Mucosa of descending colon (tissue), 3 donors: Measurements from ENCODE around the gene HPS3. TPM values are rescaled to one million over a fixed set of nuclear protein-coding genes. Genes with fewer than 3 reads are reported as not detected.
"Not testable (repeated sequence)": the region's sequence is repeated elsewhere in the genome, so short reads cannot be mapped to it uniquely, and the experiment has no call there.

Source experiments
- ATAC-seq: fragments of 200-7000 bp; cut with Tn5 transposase; one replicate; pipeline ENCODE4 v1.9.1; 2020; ENCODE audit warnings: mild to moderate bottlenecking, moderate library complexity
- DNase-seq, 3 donors: peaks; one replicate each; pipeline ENCODE4 v3.0.0-alpha.2; 2020
- H3K36me3 ChIP-seq: fragments of 200-600 bp; one replicate; pipeline ENCODE4 v1.8.0; 2021; ENCODE audit warnings: low read depth, mild to moderate bottlenecking
- H3K4me1 ChIP-seq: fragments of 200-600 bp; one replicate; pipeline ENCODE4 v1.8.0; 2021; ENCODE audit warnings: low read depth, mild to moderate bottlenecking
- H3K4me3 ChIP-seq: fragments of 200-600 bp; one replicate; pipeline ENCODE4 v1.8.0; 2021; ENCODE audit warnings: mild to moderate bottlenecking
- H3K9me3 ChIP-seq: fragments of 200-600 bp; one replicate; pipeline ENCODE4 v1.8.0; 2021; ENCODE audit warnings: mild to moderate bottlenecking
- intact Hi-C, 2 donors: fragments of 100-400 bp; cut with DNase I in 1 of 2; cut with micrococcal nuclease in 1 of 2; formaldehyde crosslinking; loops; one replicate each; pipeline versions ENCODE4 v1.11.0 to v1.11.1; 2022; cut with DNase I, micrococcal nuclease
- total RNA-seq, 3 donors: library from RNA; stranded (reverse); fragmentation: NEBNext Ultra II Directional in 2 of 3; extraction: Animal tissue kit (Norgen Biotek cat#: 25700) in 2 of 3; gene quantifications; one replicate each; pipeline versions ENCODE4 v1.2.1 to v1.2.4, GENCODE V29; 2021 to 2023
- TF ChIP-seq, protein P1 (sequence below): fragments of 200-600 bp; IDR thresholded peaks from one replicate; pipeline ENCODE4 v1.8.0; 2022; ENCODE audit warnings: antibody characterized with exemption, mild to moderate bottlenecking
- donor health status: DM: no; HTN: no; CAD: no; lungs with moderate emphysema.
- donor health status: DM: no; HTN: no; CAD: no.
- donor health status: DM: no; HTN: yes; CAD: no.

HPS3 gene
- total RNA-seq, 3 donors from 2014 or later = 14.5 to 24.2 (median 20.2) TPM

DNA sequence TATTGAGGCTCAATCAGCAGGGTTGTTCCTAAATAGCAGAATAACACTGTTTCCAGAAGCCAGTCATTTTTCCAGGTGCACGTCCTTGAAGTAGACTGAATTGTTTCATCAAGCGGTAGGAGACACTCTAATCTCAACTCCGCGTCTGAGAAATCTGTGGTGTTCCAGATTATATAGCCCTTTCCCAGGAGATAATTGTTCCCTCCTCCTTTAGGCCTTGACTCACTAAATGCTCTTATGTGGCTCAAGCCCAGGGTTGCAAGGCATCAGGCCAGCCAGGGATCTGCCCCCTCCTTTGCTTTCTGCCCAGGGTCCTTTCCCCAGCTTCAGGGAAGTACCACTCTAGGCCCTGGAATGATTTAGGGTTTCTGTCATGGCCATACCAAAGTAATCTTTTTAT, 37.5 kb upstream of the HPS3 start:
- no peaks in the 10 kb centered on the region for H3K36me3 ChIP-seq
- H3K9me3 ChIP-seq = no peaks in the 10 kb centered on the region
- no peak overlapping the region for H3K4me3 ChIP-seq
- H3K4me1 ChIP-seq = no peaks in the 10 kb centered on the region
- intact Hi-C loops = no loop called here
- ATAC-seq (no peak), DNase-seq (no peak)
- TF ChIP-seq, protein P1, sequence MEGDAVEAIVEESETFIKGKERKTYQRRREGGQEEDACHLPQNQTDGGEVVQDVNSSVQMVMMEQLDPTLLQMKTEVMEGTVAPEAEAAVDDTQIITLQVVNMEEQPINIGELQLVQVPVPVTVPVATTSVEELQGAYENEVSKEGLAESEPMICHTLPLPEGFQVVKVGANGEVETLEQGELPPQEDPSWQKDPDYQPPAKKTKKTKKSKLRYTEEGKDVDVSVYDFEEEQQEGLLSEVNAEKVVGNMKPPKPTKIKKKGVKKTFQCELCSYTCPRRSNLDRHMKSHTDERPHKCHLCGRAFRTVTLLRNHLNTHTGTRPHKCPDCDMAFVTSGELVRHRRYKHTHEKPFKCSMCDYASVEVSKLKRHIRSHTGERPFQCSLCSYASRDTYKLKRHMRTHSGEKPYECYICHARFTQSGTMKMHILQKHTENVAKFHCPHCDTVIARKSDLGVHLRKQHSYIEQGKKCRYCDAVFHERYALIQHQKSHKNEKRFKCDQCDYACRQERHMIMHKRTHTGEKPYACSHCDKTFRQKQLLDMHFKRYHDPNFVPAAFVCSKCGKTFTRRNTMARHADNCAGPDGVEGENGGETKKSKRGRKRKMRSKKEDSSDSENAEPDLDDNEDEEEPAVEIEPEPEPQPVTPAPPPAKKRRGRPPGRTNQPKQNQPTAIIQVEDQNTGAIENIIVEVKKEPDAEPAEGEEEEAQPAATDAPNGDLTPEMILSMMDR = no peak

DNA sequence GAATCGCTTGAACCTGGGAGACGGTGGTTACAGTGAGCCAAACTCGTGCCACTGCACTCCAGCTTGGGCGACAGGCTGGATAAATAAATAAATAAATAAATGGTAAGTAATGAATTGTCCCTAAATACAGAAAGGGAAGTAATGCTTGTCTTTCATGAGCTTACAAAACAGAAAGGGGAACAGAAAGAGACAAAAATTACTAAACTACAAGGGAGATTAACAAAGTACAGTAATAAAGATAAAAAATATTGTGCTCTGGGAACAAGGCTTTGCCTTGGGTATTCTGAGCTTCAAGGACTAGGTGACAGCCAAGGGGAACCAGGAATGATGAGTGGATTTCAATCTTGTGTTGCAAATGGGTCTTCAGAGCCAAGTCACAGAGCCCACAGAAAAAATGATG, 34.0 kb upstream of the HPS3 start:
- DNase-seq (no peak), ATAC-seq (no peak)
- intact Hi-C loops = no loop called here
- H3K36me3 ChIP-seq = no peaks in the 10 kb centered on the region
- no peak overlapping the region for H3K4me3 ChIP-seq
- TF ChIP-seq, protein P1 = no peak
- no peaks in the 10 kb centered on the region for H3K4me1 ChIP-seq
- H3K9me3 ChIP-seq = no peaks in the 10 kb centered on the region

DNA sequence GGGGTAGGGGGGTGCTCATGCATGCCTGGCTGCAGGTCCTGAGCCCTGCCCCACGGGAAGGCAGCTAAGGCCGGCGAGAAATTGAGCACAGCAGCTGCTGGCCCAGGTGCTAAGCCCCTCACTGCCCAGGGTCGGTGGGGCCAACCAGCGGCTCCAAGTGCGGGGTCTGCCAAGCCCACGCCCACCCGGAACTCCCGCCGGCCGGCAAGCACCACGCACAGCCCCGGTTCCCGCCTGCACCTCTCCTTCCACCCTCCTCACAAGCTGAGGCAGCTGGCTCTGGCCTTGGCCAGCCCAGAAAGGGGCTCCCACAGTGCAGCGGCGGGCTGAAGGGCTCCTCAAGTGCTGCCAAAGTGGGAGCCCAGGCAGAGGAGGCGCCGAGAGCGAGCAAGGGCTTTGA, 31.5 kb upstream of the HPS3 start:
- H3K4me1 ChIP-seq, H3K36me3 ChIP-seq, ATAC-seq, DNase-seq, intact Hi-C loops, H3K9me3 ChIP-seq, H3K4me3 ChIP-seq: not testable (repeated sequence)

DNA sequence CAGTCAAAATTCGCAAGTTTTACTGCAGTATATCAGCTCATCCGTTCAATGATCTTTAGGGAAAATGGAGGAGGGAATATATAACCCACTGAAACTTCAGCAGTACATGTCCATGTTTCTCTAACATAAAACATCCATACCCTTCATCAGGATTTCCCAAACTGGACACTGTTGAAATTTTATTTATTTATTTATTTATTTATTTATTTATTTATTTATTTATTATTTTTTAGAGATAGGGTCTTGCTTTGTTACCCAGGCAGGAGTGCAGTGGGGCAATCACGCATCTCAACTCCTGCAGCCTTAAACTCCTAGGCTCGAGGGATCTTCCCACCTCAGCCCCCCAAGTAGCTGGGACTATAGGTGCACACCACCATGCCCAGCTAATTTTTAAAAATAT, 28.3 kb upstream of the HPS3 start:
- DNase-seq (no peak), ATAC-seq (no peak)
- H3K36me3 ChIP-seq = no peaks in the 10 kb centered on the region
- H3K4me1 ChIP-seq = no peaks in the 10 kb centered on the region
- H3K9me3 ChIP-seq = no peaks in the 10 kb centered on the region
- intact Hi-C loops = no loop called here
- H3K4me3 ChIP-seq = no peak overlapping the region
- TF ChIP-seq, protein P1 = no peak

DNA sequence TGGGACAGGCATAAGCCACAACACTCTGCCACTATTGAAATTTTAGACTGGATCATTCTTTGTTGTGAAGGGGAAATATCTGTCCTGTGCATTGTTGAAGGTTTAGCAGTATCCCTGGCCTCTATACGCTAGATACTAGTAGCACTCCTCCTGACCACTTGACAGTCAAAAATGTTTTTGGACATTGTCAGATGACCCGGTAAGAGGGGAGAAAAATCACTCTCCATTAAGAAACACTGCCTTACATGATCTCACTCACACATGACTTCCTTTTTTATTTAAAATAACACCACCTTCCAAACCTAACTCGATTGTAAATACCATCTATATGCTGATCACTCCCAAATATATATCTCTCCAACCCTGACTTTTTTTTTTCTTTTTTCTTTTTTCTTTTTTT, 27.8 kb upstream of the HPS3 start:
- TF ChIP-seq, protein P1 = no peak
- DNase-seq = no peak
- no peaks in the 10 kb centered on the region for H3K36me3 ChIP-seq
- no peak for ATAC-seq
- H3K9me3 ChIP-seq = no peaks in the 10 kb centered on the region
- no peak overlapping the region for H3K4me3 ChIP-seq
- no peaks in the 10 kb centered on the region for H3K4me1 ChIP-seq
- intact Hi-C loops = no loop called here

DNA sequence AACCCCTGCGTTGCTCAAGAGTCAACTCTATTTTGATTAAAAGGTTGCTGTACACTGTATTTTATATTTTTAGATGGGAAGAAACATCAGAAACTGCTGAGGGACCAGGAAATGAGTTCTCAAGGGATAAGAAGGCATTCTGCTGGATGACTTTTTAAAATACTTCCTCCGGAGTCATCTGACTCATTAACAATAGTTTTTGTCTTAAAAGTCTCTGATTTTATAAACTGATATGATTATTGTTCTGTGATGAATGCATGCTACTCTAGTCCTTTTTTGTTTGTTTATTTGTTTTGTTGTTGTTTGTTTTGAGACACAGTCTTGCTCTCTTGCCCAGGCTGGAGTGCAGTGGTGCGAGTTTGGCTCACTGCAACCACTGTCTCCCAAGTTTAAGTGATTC, 25.0 kb upstream of the HPS3 start:
- TF ChIP-seq, protein P1 = no peak
- Histone ChIP-seq H3K36me3 (no peaks in the 10 kb centered on the region), H3K4me1 (no peaks in the 10 kb centered on the region), H3K9me3 (no peaks in the 10 kb centered on the region), H3K4me3 (no peak overlapping the region)
- DNase-seq (no peak), ATAC-seq (no peak)
- intact Hi-C loops = no loop called here
